Endothelial cell (in vitro differentiated cells): ENCODE results near the gene COL11A2. TPM values are rescaled to one million over a fixed set of nuclear protein-coding genes. Genes with fewer than 3 reads are reported as not detected.
A peak's percentile ranks its signal among the peaks of the same experiment; 100 is the strongest.

Experiments
- DNase-seq: peaks from one replicate; pipeline ENCODE4 v3.0.0; 2021; ENCODE audit warnings: low spot score
- H3K27ac Mint-ChIP-seq: one replicate; pipeline ENCODE4 v1.8.0; 2021; ENCODE audit warnings: mixed read lengths, inconsistent platforms; ENCODE audit not compliant: unreplicated experiment
- H3K27me3 Mint-ChIP-seq: one replicate; pipeline ENCODE4 v1.8.0; 2021; ENCODE audit warnings: mild to moderate bottlenecking, moderate library complexity, mixed read lengths, inconsistent platforms; ENCODE audit not compliant: unreplicated experiment
- H3K36me3 Mint-ChIP-seq: one replicate; pipeline ENCODE4 v1.8.0; 2021; ENCODE audit warnings: mild to moderate bottlenecking, low read depth, mixed read lengths, inconsistent platforms; ENCODE audit not compliant: unreplicated experiment
- H3K4me1 Mint-ChIP-seq: one replicate; pipeline ENCODE4 v1.8.0; 2021; ENCODE audit warnings: mild to moderate bottlenecking, mixed read lengths, inconsistent platforms; ENCODE audit not compliant: unreplicated experiment
- H3K4me3 Mint-ChIP-seq: one replicate; pipeline ENCODE4 v1.8.0; 2021; ENCODE audit warnings: mild to moderate bottlenecking, mixed read lengths, inconsistent platforms; ENCODE audit not compliant: unreplicated experiment
- H3K9me3 Mint-ChIP-seq: one replicate; pipeline ENCODE4 v1.8.0; 2021; ENCODE audit warnings: mixed read lengths, inconsistent platforms; ENCODE audit not compliant: unreplicated experiment
- total RNA-seq: library from RNA; stranded (reverse); fragmentation: NEBNext Ultra II Directional; extraction: Animal tissue kit (Norgen Biotek cat#: 25700); gene quantifications from one replicate; pipeline ENCODE4 v1.2.1, GENCODE V29; 2021; ENCODE audit not compliant: unreplicated experiment
- TF ChIP-seq, protein P1 (sequence below): fragments of 200-600 bp; sonication (generic); IDR thresholded peaks from one replicate; pipeline ENCODE4 v1.5.0; 2021; ENCODE audit warnings: antibody characterized with exemption; ENCODE audit not compliant: unreplicated experiment

Gene COL11A2
- total RNA-seq, 1 donor from 2014 or later = 127 TPM

DNA sequence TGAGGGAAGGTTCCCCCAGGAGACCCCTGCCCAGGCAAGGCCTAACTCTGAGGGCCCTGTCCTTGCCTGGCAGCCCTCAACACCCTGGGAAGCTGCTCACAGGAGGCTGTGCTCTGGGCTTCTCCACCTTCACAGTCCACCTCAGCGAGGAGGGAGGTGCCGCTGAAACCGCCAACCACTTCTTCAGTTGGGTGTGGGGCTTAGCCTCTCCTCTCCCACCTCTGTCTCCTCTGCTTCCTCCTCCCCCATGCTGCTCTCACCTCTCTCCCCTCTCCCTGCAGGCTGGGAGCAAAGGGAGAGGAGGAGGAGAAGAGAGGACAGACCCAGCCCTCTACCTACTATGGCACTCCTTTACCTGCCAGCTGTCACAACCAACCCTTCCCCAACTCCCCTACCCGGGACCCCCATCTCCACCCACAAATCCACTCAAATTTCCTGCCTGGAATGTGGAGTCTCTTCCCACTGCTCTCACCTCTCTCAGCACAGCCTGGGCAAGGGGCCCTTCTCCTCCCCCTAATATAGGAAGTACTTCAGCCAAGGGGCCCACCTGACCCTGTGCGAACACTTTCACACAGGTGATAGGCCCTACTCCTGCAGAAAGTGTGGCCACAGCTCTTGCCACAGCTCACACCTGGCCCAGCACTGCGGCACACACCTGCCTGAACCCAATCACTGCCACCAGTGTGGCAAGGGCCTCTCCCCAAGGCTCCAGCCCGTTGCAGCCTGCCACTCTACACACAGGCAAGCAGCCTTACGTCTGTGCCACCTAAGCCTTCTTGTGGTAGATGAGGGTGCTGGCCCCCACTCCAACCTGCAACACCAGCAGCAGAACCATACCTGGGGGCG, 23.2 kb upstream of the COL11A2 start:
- no peaks in the 10 kb centered on the region for H3K9me3 Mint-ChIP-seq
- H3K36me3 Mint-ChIP-seq = peaks cover 14% of the 10 kb centered on the region

DNA sequence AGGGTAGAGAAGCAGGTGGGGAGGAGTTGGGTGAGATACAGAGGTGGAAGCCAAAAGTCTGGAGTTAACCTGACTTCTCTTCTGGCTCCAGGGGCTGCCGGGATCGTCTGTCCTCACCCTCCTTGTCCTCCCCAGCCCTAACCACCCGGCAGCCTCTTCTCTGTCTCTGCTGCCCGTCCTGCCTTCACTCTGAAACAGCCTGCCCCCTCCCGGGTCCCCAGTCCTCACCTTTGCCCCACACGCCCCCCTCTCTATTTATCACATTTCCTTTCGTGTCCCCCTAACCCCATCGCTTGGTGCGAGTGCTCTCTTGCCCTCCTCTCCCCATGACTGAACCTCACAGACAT, 21.7 kb upstream of the COL11A2 start:
- Mint-ChIP-seq H3K9me3 (no peaks in the 10 kb centered on the region), H3K4me1 (peaks cover 15% of the 10 kb centered on the region), H3K36me3 (peaks cover 25% of the 10 kb centered on the region), H3K27ac (no peak overlapping the region), H3K4me3 (peak overlapping the region; percentile 92), H3K27me3 (peaks cover 33% of the 10 kb centered on the region)
- TF ChIP-seq, protein P1, sequence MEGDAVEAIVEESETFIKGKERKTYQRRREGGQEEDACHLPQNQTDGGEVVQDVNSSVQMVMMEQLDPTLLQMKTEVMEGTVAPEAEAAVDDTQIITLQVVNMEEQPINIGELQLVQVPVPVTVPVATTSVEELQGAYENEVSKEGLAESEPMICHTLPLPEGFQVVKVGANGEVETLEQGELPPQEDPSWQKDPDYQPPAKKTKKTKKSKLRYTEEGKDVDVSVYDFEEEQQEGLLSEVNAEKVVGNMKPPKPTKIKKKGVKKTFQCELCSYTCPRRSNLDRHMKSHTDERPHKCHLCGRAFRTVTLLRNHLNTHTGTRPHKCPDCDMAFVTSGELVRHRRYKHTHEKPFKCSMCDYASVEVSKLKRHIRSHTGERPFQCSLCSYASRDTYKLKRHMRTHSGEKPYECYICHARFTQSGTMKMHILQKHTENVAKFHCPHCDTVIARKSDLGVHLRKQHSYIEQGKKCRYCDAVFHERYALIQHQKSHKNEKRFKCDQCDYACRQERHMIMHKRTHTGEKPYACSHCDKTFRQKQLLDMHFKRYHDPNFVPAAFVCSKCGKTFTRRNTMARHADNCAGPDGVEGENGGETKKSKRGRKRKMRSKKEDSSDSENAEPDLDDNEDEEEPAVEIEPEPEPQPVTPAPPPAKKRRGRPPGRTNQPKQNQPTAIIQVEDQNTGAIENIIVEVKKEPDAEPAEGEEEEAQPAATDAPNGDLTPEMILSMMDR = no peak
- DNase-seq = no peak

More for the DNA sequence above, 23.2 kb upstream of the COL11A2 start:
- TF ChIP-seq, protein P1 = no peak
- H3K4me3 Mint-ChIP-seq = no peak overlapping the region
- H3K27me3 Mint-ChIP-seq = peaks cover 20% of the 10 kb centered on the region
- DNase-seq = no peak
- H3K4me1 Mint-ChIP-seq = peaks cover 12% of the 10 kb centered on the region
- no peak overlapping the region for H3K27ac Mint-ChIP-seq

DNA sequence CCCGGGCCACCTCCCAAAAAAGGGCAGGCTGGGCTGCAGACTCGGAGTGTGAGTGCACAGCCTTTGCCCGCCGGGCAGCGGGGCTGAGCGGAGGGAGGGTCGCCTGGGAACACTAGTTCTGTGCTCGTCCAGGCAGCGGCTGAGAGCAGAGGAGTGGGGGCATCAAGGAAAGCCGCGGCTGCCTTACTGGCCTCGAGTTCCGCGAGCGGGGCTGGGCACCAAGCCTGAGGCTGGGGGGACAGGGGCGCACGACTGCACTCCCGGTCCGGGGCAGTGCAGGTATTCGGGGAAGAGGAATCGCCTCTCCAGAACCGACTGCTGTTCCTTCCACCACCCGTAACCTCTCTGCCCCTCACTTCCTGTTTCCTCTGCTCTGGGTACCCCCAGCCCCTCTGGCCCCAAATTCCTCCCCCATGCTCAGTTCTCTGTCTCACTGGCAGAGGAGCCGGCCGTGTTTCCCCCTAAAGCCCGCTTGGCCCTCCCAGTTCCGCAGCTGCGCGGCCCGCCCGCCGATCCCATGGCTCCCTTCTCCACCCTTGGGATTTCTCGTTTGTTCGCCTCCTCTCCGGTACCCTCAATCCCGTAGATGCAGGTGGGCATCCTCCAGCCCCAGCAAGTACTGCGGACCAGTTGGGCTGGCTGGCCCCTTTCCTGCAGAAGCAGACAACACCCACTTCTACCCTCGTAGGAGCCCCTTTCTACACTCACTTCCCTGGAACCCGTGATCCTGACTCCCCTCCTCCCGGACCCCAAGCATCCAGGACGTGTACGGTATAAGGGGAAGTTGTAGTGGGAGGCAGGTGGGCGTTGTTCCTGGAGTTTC, 21.1 kb upstream of the COL11A2 start:
- DNase-seq = no peak
- Mint-ChIP-seq H3K4me3 (peak overlapping the region; percentile 92), H3K27me3 (peaks cover 36% of the 10 kb centered on the region), H3K36me3 (peaks cover 28% of the 10 kb centered on the region), H3K9me3 (no peaks in the 10 kb centered on the region), H3K27ac (no peak overlapping the region), H3K4me1 (peaks cover 18% of the 10 kb centered on the region)
- TF ChIP-seq, protein P1 = no peak

DNA sequence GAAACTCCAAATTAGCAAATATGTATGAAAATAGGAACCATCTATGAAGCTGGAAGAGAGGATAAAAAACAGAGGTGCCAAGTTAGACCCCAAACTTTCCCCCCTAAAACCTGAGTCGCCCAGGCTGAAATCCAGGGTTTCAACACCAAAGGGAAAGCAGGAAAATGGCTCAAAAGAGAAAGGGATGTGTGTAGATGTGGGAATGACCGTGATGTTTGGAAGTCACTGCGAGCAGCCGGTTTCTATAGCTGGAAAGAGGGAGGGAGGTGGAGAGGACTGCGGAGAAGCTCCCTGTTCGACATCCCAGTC, 20.5 kb upstream of the COL11A2 start:
- no peaks in the 10 kb centered on the region for H3K9me3 Mint-ChIP-seq
- TF ChIP-seq, protein P1 = no peak
- peaks cover 28% of the 10 kb centered on the region for H3K36me3 Mint-ChIP-seq
- H3K4me1 Mint-ChIP-seq = peaks cover 18% of the 10 kb centered on the region
- H3K27ac Mint-ChIP-seq = no peak overlapping the region
- H3K4me3 Mint-ChIP-seq = peak overlapping the region; percentile 92
- peaks cover 36% of the 10 kb centered on the region for H3K27me3 Mint-ChIP-seq
- DNase-seq = no peak
